GM23338 (cell line): ENCODE measurements around the gene KLC4. TPM values are rescaled to one million over a fixed set of nuclear protein-coding genes. Genes with fewer than 3 reads are reported as not detected.
A peak's percentile ranks its signal among the peaks of the same experiment; 100 is the strongest.

Experiments
- ATAC-seq: fragments of 200-7000 bp; cut with Tn5 transposase; 3 replicates; pipeline ENCODE4 v1.9.1; 2020
- DNase-seq: peaks from one replicate; pipeline ENCODE4 v3.0.0-alpha.2; 2015; ENCODE audit warnings: low spot score
- H2AFZ ChIP-seq: fragments of 200-600 bp; sonication (generic); 2 replicates; pipeline ENCODE4 v1.8.0; 2016; ENCODE audit warnings: antibody characterized with exemption, mild to moderate bottlenecking, moderate library complexity
- H3F3A ChIP-seq: fragments of 200-600 bp; sonication (generic); replicated peaks from 2 replicates; pipeline ENCODE4 v1.8.0; 2017; ENCODE audit warnings: antibody characterized with exemption, mixed run types, low read depth
- H3K27ac ChIP-seq: fragments of 200-600 bp; sonication (generic); 2 replicates; pipeline ENCODE4 v1.6.1; 2016; ENCODE audit warnings: low read depth
- H3K27me3 ChIP-seq: fragments of 200-600 bp; sonication (generic); 2 replicates; pipeline ENCODE4 v1.8.0; 2016; ENCODE audit warnings: mild to moderate bottlenecking, mixed run types, moderate library complexity; ENCODE audit not compliant: insufficient read depth
- H3K36me3 ChIP-seq: fragments of 200-600 bp; sonication (generic); 2 replicates; pipeline ENCODE4 v1.8.0; 2016; ENCODE audit warnings: mild to moderate bottlenecking; ENCODE audit not compliant: insufficient read depth
- H3K4me1 ChIP-seq: fragments of 200-600 bp; sonication (generic); 2 replicates; pipeline ENCODE4 v1.8.0; 2016; ENCODE audit warnings: mild to moderate bottlenecking, moderate library complexity; ENCODE audit not compliant: insufficient read depth
- H3K4me2 ChIP-seq: fragments of 200-600 bp; sonication (generic); 2 replicates; pipeline ENCODE4 v1.7.1; 2017; ENCODE audit warnings: mixed run types
- H3K4me3 ChIP-seq: fragments of 200-600 bp; sonication (generic); 2 replicates; pipeline ENCODE4 v1.6.1; 2016; ENCODE audit warnings: mixed run types
- H3K79me2 ChIP-seq: fragments of 200-600 bp; sonication (generic); replicated peaks from 2 replicates; pipeline ENCODE4 v1.8.0; 2017; ENCODE audit warnings: mild to moderate bottlenecking; ENCODE audit not compliant: insufficient read depth
- H3K9me2 ChIP-seq: fragments of 200-600 bp; sonication (generic); 2 replicates; pipeline ENCODE4 v1.8.0; 2017; ENCODE audit not compliant: insufficient read depth
- H4K20me1 ChIP-seq: fragments of 200-600 bp; sonication (generic); replicated peaks from 2 replicates; pipeline ENCODE4 v1.8.0; 2017; ENCODE audit warnings: mild to moderate bottlenecking; ENCODE audit not compliant: insufficient read depth
- H3K27ac Mint-ChIP-seq: 2 replicates; pipeline ENCODE4 v1.8.0; 2020; ENCODE audit warnings: inconsistent platforms, mild to moderate bottlenecking, moderate library complexity, mixed read lengths
- H3K27me3 Mint-ChIP-seq: 3 replicates; pipeline ENCODE4 v1.8.0; 2022; ENCODE audit warnings: low read depth, mild to moderate bottlenecking, moderate library complexity, mixed read lengths, inconsistent platforms; ENCODE audit not compliant: insufficient read depth, poor library complexity
- H3K36me3 Mint-ChIP-seq: 3 replicates; pipeline ENCODE4 v1.8.0; 2021; ENCODE audit warnings: low read depth, mild to moderate bottlenecking, inconsistent platforms, moderate library complexity, mixed read lengths
- H3K4me1 Mint-ChIP-seq: 3 replicates; pipeline ENCODE4 v1.8.0; 2020; ENCODE audit warnings: mild to moderate bottlenecking, inconsistent platforms, mixed read lengths
- H3K4me3 Mint-ChIP-seq: 3 replicates; pipeline ENCODE4 v1.8.0; 2021; ENCODE audit warnings: moderate library complexity, mild to moderate bottlenecking, inconsistent platforms, mixed read lengths
- H3K9me3 Mint-ChIP-seq: 3 replicates; pipeline ENCODE4 v1.8.0; 2020; ENCODE audit warnings: moderate library complexity, mild to moderate bottlenecking, inconsistent platforms, mixed read lengths
- CREB1 ChIP-seq: fragments of 250-450 bp; sonication (Bioruptor Pico); IDR thresholded peaks from 2 replicates; pipeline ENCODE4 v1.5.0; 2020; ENCODE audit warnings: low read depth, mild to moderate bottlenecking, moderate library complexity
- ETS1 ChIP-seq: IDR thresholded peaks from 2 replicates; pipeline ENCODE4 v1.6.1; 2016; ENCODE audit warnings: antibody characterized with exemption
- EZH2 ChIP-seq: fragments of 200-600 bp; sonication (generic); IDR thresholded peaks from one replicate; pipeline ENCODE4 v1.8.0; 2017; ENCODE audit warnings: antibody characterized with exemption, mild to moderate bottlenecking, low read depth; ENCODE audit not compliant: unreplicated experiment
- EZH2phosphoT487 ChIP-seq: fragments of 200-600 bp; sonication (generic); IDR thresholded peaks from one replicate; pipeline ENCODE4 v1.8.1; 2018; ENCODE audit warnings: antibody characterized with exemption; ENCODE audit not compliant: unreplicated experiment
- JUNB ChIP-seq: IDR thresholded peaks from one replicate; pipeline ENCODE4 v1.6.1; 2016; ENCODE audit warnings: antibody characterized with exemption; ENCODE audit not compliant: unreplicated experiment
- NANOG ChIP-seq: IDR thresholded peaks from 2 replicates; pipeline ENCODE4 v1.6.1; 2016; ENCODE audit warnings: antibody characterized with exemption, borderline replicate concordance
- POLR2AphosphoS5 ChIP-seq: IDR thresholded peaks from 2 replicates; pipeline ENCODE4 v1.6.1; 2016; ENCODE audit warnings: antibody characterized with exemption, low read depth
- REST ChIP-seq: IDR thresholded peaks from one replicate; pipeline ENCODE4 v1.6.1; 2018; ENCODE audit warnings: antibody characterized with exemption; ENCODE audit not compliant: unreplicated experiment
- STAT1 ChIP-seq: IDR thresholded peaks from one replicate; pipeline ENCODE4 v1.6.1; 2016; ENCODE audit warnings: antibody characterized with exemption; ENCODE audit not compliant: unreplicated experiment
- ZNF114 ChIP-seq: fragments of 250-450 bp; sonication (Bioruptor Pico); IDR thresholded peaks from 2 replicates; pipeline ENCODE4 v1.5.0; 2020; ENCODE audit warnings: mild to moderate bottlenecking, moderate library complexity
- ZNF331 ChIP-seq: fragments of 250-450 bp; sonication (Bioruptor Pico); IDR thresholded peaks from 2 replicates; pipeline ENCODE4 v1.5.0; 2020; ENCODE audit warnings: low read depth, mild to moderate bottlenecking, moderate library complexity
- ZNF462 ChIP-seq: fragments of 250-450 bp; sonication (Bioruptor Pico); IDR thresholded peaks from 2 replicates; pipeline ENCODE4 v1.5.0; 2020; ENCODE audit warnings: mild to moderate bottlenecking, moderate library complexity
- polyA plus RNA-seq: library from polyadenylated mRNA; unstranded; fragments of >200 nt; fragmentation: Nextera tagmentation; extraction: Ambion mirVana; gene quantifications from 2 replicates; pipeline ENCODE4 v1.2.1, GENCODE V29; 2016
- total RNA-seq: library from RNA; depleted of rRNA; stranded (reverse); fragments of >200 nt; shearing (Covaris generic); gene quantifications from 2 replicates; pipeline ENCODE4 v1.2.3, GENCODE V29; 2014

The KLC4 gene
- total and polyA plus RNA-seq, 2 experiments from 2014 or later: 14.9 to 17.4 TPM

- peaks cover 77% of the 10 kb centered on the region for H3K79me2 ChIP-seq
Observed at GRCh38 chr6:43086022-43086658, 26.7 kb downstream of the KLC4 start.

More at GRCh38 chr6:43086022-43086658, 26.7 kb downstream of the KLC4 start:
- Mint-ChIP-seq H3K4me3 (no peak overlapping the region), H3K27me3 (peaks cover 8% of the 10 kb centered on the region), H3K36me3 (no peaks in the 10 kb centered on the region; the same call in 2 of the 3 replicates), H3K9me3 (no peaks in the 10 kb centered on the region), H3K4me1 (peaks cover 53% of the 10 kb centered on the region), H3K27ac (0 out of 2 replicates have a peak overlapping the region, but pooled peaks have one; percentile 56)
- ATAC-seq (no peak), DNase-seq (no peak)
- no peaks in the 10 kb centered on the region for H3K9me2 ChIP-seq
- no peak overlapping the region for H3K27ac ChIP-seq
- peaks cover 13% of the 10 kb centered on the region for H3F3A ChIP-seq
- H3K27me3 ChIP-seq: no peaks in the 10 kb centered on the region
- H2AFZ ChIP-seq: no peak overlapping the region
- no peak overlapping the region for H3K4me2 ChIP-seq
- TF ChIP-seq ZNF331 (CRISPR knock-in tag) (no peak), ETS1 (no peak), EZH2 (no peak), JUNB (no peak), NANOG (no peak), ZNF462 (CRISPR knock-in tag) (no peak), POLR2AphosphoS5 (no peak), CREB1 (no peak), STAT1 (no peak), EZH2phosphoT487 (no peak), REST (no peak), ZNF114 (no peak)
- H3K36me3 ChIP-seq: no peaks in the 10 kb centered on the region
- peaks cover 36% of the 10 kb centered on the region for H4K20me1 ChIP-seq
- peaks cover 42% of the 10 kb centered on the region for H3K4me1 ChIP-seq
- no peak overlapping the region for H3K4me3 ChIP-seq
